ENCODE measurements around the gene ZDHHC18. TPM values are rescaled to one million over a fixed set of nuclear protein-coding genes. Genes with fewer than 3 reads are reported as not detected.

Gene ZDHHC18
- total RNA-seq, 1 experiment from 2014 or later, result 33.1 TPM

DNA sequence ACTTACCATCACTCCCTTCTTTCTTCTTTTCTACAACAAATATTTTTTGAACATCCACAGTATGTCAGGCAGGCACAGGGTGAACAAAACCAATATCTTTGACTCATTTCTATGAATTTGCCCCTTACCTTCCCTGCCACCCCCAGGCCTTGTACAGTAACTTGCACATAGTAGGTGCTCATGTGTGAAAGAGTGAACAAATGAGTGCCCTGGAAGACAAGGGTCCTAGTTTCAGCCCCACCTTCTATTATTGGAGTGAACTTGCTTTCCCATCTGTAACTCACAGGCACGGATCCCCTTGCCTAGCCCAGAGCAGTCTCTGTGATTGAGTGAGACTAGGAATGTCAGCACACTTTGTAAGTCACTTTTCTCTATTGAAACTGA is 12.8 kb downstream of the ZDHHC18 start:
- no CpG with 5 or more reads among the region's 1 CpG for WGBS (ENCODE audit: extremely low coverage, insufficient read length, low lambda C conversion rate)
- TF ChIP-seq CTCF (conservative IDR thresholded peaks at IDR 0.05), result no peak
- peak overlapping the region in 1 of 3 experiments; percentile 44; a peak in 1 of 7 replicates for H3K27ac Mint-ChIP-seq

More for the DNA sequence above, 12.8 kb downstream of the ZDHHC18 start:
- Histone ChIP-seq H2BK5ac (ENCODE audit: insufficient read length, low read length) (no peak overlapping the region), H3K4me1 (ENCODE audit: insufficient read depth, low read length) (no peaks in the 10 kb centered on the region), H3K23me2 (ENCODE audit: insufficient read length, low read depth, low read length, poor library complexity, severe bottlenecking) (no peaks in the 10 kb centered on the region), H4K20me1 (ENCODE audit: control insufficient read depth, insufficient read depth, insufficient read length) (no peaks in the 10 kb centered on the region), H3K23ac (ENCODE audit: insufficient read length, low read depth, low read length) (no peak overlapping the region), H2AFZ (ENCODE audit: low read length) (no peak overlapping the region), H3K9ac (ENCODE audit: extremely low read depth, insufficient read length, low read length) (no peak overlapping the region), H2BK15ac (ENCODE audit: low read depth, low read length) (no peak overlapping the region), H2AK5ac (ENCODE audit: insufficient read length, low read length) (no peak overlapping the region), H3K4me2 (ENCODE audit: insufficient read depth, insufficient read length, low read length) (no peak overlapping the region), H2BK20ac (ENCODE audit: low read depth, low read length, poor library complexity, severe bottlenecking) (no peak overlapping the region), H3K79me2 (ENCODE audit: insufficient read depth, low read length) (no peaks in the 10 kb centered on the region), H4K91ac (ENCODE audit: insufficient read length, low read depth, low read length) (no peak overlapping the region), H3K79me1 (ENCODE audit: insufficient read depth, low read depth, low read length, poor library complexity, severe bottlenecking) (no peaks in the 10 kb centered on the region), H2BK12ac (ENCODE audit: insufficient read length, low read depth, low read length) (no peak overlapping the region), H3T11ph (ENCODE audit: low read length) (no peak overlapping the region), H2BK120ac (ENCODE audit: low read depth, low read length, poor library complexity, severe bottlenecking) (no peak overlapping the region), H3K27ac (ENCODE audit: insufficient read length, low read depth, low read length) (no peak overlapping the region), H3K14ac (ENCODE audit: insufficient read depth, low read length) (no peak overlapping the region), H4K8ac (replicated peaks; ENCODE audit: insufficient read length, low read depth, low read length) (no peak overlapping the region), H4K5ac (ENCODE audit: insufficient read length, low read depth, low read length) (no peak overlapping the region), H3K18ac (ENCODE audit: insufficient read length, low read depth, low read length) (no peak overlapping the region), H3K56ac (ENCODE audit: insufficient read length, low read depth, low read length) (no peak overlapping the region), H3K9me3 (ENCODE audit: control insufficient read depth, low read depth, low read length) (no peaks in the 10 kb centered on the region), H3K27me3 (ENCODE audit: insufficient read depth, low read length) (no peaks in the 10 kb centered on the region), H3K4ac (ENCODE audit: low read depth, low read length) (no peak overlapping the region)
- Mint-ChIP-seq H3K27me3 (ENCODE audit: low read depth) (no peaks in the 10 kb centered on the region), H3K4me3 (no peak overlapping the region), H3K9me3 (no peaks in the 10 kb centered on the region; a peak in 1 of 5 replicates), H3K4me1 (no peaks in the 10 kb centered on the region), H3K36me3 (ENCODE audit: insufficient read depth in 1 of 3, low read depth in 3 of 3) (peaks cover 23 to 64% (median 38%) of the 10 kb centered on the region in 3 experiments)
- no peak for DNase-seq
